Esophagus muscularis mucosa (tissue), 4 donors: ENCODE results near the gene TMSB15B. TPM values are rescaled to one million over a fixed set of nuclear protein-coding genes. Genes with fewer than 3 reads are reported as not detected.
"Not testable (repeated sequence)": the region's sequence is repeated elsewhere in the genome, so short reads cannot be mapped to it uniquely, and the experiment has no call there.

Experiments used
- DNase-seq: peaks from one replicate; pipeline ENCODE4 v3.0.0-alpha.2; 2017; ENCODE audit errors: extremely low spot score
- H3K27ac ChIP-seq, 4 donors: fragments of 200-600 bp; sonication (generic); replicated peaks in 1 of 4; 1 replicate in 3 of 4; 2 replicates in 1 of 4; pipeline ENCODE4 v1.5.1; 2016 to 2019; ENCODE audit warnings: mild to moderate bottlenecking in 1 of 4
- H3K27me3 ChIP-seq, 4 donors: fragments of 200-600 bp; sonication (generic); one replicate each; pipeline versions ENCODE4 v1.5.1 to v1.6.0; 2016 to 2019
- H3K36me3 ChIP-seq, 4 donors: fragments of 200-600 bp; sonication (generic); one replicate each; pipeline ENCODE4 v1.5.1; 2016 to 2019
- H3K4me1 ChIP-seq, 4 donors: fragments of 200-600 bp; sonication (generic); one replicate each; pipeline ENCODE4 v1.5.1; 2016 to 2019
- H3K4me3 ChIP-seq, 4 donors: fragments of 200-600 bp; sonication (generic); 1 replicate in 2 of 4; 2 replicates in 2 of 4; pipeline ENCODE4 v1.5.1; 2016 to 2019; ENCODE audit warnings: mild to moderate bottlenecking in 4 of 4, moderate library complexity in 1 of 4
- H3K9me3 ChIP-seq, 4 donors: fragments of 200-600 bp; sonication (generic); 1 replicate in 3 of 4; 2 replicates in 1 of 4; pipeline ENCODE4 v1.5.1; 2016 to 2019
- EP300 ChIP-seq: sonication (generic); formaldehyde crosslinking; IDR thresholded peaks from one replicate; pipeline ENCODE4 v1.6.1; 2017; ENCODE audit warnings: antibody characterized with exemption
- POLR2A ChIP-seq: fragments of 450-650 bp; IDR thresholded peaks from one replicate; pipeline ENCODE4 v1.6.1; 2017; ENCODE audit warnings: antibody characterized with exemption, moderate library complexity, mild to moderate bottlenecking, low read depth
- POLR2AphosphoS5 ChIP-seq, 2 donors: sonication (generic); formaldehyde crosslinking; IDR thresholded peaks; one replicate each; pipeline ENCODE4 v1.6.1; 2017; ENCODE audit warnings: antibody characterized with exemption in 2 of 2
- WGBS: methylation state at CpG from one replicate; pipeline ENCODE4 v1.1.5; 2018; 5-methylcytosine and 5-hydroxymethylcytosine counted together
- intact Hi-C: fragments of 100-400 bp; cut with DNase I; formaldehyde crosslinking; loops from one replicate; pipeline ENCODE4 v1.15.1; 2023
- total RNA-seq, 4 donors: library from RNA; depleted of rRNA; stranded (reverse); fragments of >200 nt; gene quantifications; one replicate each; pipeline versions ENCODE4 v1.1.0 to v1.2.1, GENCODE V29; 2016
- TF ChIP-seq, protein P1 (sequence below), 3 experiments: fragments of 200-600 bp in 2 of 3; fragments of 450-650 bp in 1 of 3; sonication (generic) in 2 of 3; IDR thresholded peaks; one replicate each; pipeline ENCODE4 v1.5.1; 2017 to 2019; ENCODE audit warnings: antibody characterized with exemption in 3 of 3, mild to moderate bottlenecking in 2 of 3, moderate library complexity in 1 of 3

TMSB15B gene
- total RNA-seq, 4 donors from 2014 or later: 3.6 to 10.8 (median 5.1) TPM

DNA sequence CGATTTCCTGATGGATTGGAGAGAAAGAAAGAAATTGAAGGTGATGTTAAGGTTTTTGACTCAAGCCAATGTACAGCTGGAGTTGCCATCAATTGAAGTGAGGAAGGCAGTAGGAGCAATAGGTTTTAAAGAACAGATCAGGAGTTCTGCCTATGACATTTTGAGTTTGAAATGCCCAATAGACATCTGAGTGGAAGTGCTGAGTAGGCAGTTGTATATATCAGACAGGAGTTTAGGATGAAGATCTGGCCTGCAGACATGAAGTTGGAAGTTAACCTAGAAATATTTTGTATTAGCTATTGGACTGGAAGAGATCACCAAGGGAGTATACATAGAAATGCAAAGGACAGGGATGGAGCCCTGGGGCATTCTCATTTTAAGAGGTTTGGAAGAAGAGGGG lies 12.9 kb upstream of the TMSB15B start:
- DNase-seq: no peak
- Histone ChIP-seq H3K27me3 (peaks cover 0 to 11% (median 0%) of the 10 kb centered on the region in 4 donors), H3K9me3 (no peaks in the 10 kb centered on the region), H3K36me3 (no peaks in the 10 kb centered on the region), H3K27ac (no peak overlapping the region), H3K4me3 (no peak overlapping the region), H3K4me1 (no peaks in the 10 kb centered on the region)
- WGBS: 61% methylated on average over 1 of the region's 1 CpG
- intact Hi-C loops: no loop called here
- no peak for TF ChIP-seq EP300
- TF ChIP-seq, protein P1, sequence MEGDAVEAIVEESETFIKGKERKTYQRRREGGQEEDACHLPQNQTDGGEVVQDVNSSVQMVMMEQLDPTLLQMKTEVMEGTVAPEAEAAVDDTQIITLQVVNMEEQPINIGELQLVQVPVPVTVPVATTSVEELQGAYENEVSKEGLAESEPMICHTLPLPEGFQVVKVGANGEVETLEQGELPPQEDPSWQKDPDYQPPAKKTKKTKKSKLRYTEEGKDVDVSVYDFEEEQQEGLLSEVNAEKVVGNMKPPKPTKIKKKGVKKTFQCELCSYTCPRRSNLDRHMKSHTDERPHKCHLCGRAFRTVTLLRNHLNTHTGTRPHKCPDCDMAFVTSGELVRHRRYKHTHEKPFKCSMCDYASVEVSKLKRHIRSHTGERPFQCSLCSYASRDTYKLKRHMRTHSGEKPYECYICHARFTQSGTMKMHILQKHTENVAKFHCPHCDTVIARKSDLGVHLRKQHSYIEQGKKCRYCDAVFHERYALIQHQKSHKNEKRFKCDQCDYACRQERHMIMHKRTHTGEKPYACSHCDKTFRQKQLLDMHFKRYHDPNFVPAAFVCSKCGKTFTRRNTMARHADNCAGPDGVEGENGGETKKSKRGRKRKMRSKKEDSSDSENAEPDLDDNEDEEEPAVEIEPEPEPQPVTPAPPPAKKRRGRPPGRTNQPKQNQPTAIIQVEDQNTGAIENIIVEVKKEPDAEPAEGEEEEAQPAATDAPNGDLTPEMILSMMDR (IDR thresholded peaks at IDR 0.05): no peak
- TF ChIP-seq POLR2AphosphoS5 (IDR thresholded peaks at IDR 0.05): no peak
- TF ChIP-seq POLR2A: no peak

DNA sequence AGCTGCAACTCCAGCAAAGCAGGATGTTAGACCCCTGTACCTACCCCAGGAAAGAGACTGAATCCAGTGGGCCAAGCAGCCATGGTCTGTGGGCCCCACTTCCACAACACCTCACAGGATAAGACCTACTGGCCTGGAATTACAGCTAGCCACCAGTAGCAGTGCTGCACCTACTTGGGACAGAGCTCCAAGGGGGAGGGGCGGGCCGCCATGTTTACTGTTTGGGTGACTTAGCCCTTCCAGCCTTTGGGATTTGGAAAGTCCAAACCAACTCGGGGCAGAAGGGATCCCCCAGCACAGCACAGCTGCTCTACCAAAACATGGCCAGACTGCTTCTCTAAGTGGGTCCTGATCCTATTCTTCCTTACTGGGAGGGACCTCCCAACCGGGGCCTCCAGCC lies 9.1 kb upstream of the TMSB15B start:
- Histone ChIP-seq H3K4me3 (no peak overlapping the region), H3K27me3 (peaks cover 0 to 4% (median 0%) of the 10 kb centered on the region in 4 donors), H3K9me3 (no peaks in the 10 kb centered on the region), H3K4me1 (no peaks in the 10 kb centered on the region), H3K27ac (no peak overlapping the region), H3K36me3 (no peaks in the 10 kb centered on the region)
- no peak for DNase-seq
- intact Hi-C loops: no loop called here
- WGBS: 42% methylated on average over 2 of the region's 4 CpGs
- TF ChIP-seq, protein P1 (IDR thresholded peaks at IDR 0.05): no peak
- no peak for TF ChIP-seq EP300
- TF ChIP-seq POLR2A: no peak
- TF ChIP-seq POLR2AphosphoS5 (IDR thresholded peaks at IDR 0.05): no peak

DNA sequence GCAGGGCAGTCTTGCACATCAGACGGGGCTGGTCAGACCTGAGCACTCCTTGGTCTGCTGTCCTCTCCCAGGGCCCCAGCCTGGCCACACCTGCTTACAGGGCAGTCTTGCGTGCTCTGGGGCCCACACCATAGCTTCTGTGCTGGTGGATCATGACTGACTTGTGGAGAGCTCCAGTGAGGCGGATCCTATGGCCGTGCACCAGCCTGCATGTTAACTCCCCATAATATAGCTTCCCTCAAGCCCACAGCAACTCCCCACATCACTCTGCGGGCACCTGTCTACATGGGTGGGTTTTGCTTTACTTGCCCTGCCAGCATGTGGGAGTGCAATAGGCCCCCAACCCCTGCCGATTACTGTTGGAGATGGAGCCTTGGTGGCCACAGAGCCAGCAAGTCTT lies 8.2 kb upstream of the TMSB15B start:
- Histone ChIP-seq H3K27me3 (peaks cover 0 to 4% (median 0%) of the 10 kb centered on the region in 4 donors), H3K36me3 (no peaks in the 10 kb centered on the region), H3K9me3 (no peaks in the 10 kb centered on the region), H3K4me3 (no peak overlapping the region), H3K4me1 (no peaks in the 10 kb centered on the region), H3K27ac (no peak overlapping the region)
- 95% methylated on average over 6 of the region's 6 CpGs for WGBS
- TF ChIP-seq, protein P1 (IDR thresholded peaks at IDR 0.05): no peak
- TF ChIP-seq EP300: no peak
- intact Hi-C loops: no loop called here
- no peak for DNase-seq

DNA sequence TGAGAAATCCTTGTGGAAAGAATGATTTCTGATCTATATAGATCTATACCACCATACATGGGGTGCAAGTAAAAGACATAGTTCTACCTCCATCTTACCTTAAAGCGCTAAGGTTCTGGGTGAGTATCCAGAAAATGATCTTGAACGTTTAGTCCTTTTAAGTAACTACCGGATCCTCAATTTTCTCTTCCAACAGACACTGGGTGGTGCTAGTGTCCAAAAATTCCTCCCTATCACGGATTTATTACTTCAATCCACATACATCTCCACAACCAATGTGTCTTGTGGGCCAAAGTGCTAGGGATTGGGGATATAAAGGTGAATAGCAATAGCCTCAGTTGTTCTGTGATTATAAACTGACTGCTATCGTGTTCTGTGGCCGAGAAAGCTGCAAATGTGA lies 1.8 kb upstream of the TMSB15B start:
- H3K27ac ChIP-seq, H3K27me3 ChIP-seq, H3K36me3 ChIP-seq, DNase-seq, intact Hi-C loops, H3K4me3 ChIP-seq, H3K4me1 ChIP-seq, H3K9me3 ChIP-seq: not testable (repeated sequence)
- WGBS: no CpG with 5 or more reads among the region's 6 CpGs

DNA sequence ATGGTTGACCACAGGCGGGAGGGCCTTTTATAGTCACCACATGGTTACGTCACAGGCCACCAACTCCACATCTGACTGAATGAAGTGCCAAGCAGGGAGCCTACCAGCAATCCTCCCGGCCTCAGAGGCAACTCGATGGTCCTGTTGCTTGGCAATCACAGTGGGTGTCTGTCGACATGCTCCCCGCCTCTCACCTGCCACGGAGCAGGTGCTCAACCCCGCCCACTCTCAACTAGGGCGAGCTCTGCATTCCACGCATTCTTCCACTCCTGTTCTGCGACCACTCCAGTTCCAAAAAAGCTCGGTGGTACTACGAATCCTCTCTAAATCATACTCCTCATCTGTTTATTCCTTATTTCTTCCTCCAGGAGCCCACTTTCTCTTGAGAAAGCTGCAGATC lies 21.1 kb downstream of the TMSB15B start:
- intact Hi-C loops: not testable (repeated sequence)
- no CpG with 5 or more reads among the region's 13 CpGs for WGBS

DNA sequence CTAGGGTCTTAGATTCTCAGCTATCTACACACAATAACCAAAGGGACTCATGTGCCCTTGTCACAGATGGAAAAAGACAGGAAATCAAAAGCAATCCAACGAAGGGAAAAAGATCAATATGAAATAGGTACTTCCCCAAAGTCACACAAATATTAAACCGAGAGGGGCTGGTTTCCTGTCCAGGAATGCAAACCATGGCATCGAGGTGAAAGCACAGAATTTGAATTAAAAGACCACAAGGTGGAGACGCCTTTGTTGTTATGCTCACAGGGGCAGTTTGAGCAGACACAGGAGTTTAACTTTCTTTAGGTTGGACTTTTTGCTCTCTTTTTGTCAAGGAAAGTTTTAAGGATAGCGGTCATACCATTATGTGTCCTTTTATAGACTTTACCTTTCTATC lies 36.8 kb downstream of the TMSB15B start:
- TF ChIP-seq POLR2A: no peak
- TF ChIP-seq, protein P1 (IDR thresholded peaks at IDR 0.05): no peak
- no peak for TF ChIP-seq EP300
- TF ChIP-seq POLR2AphosphoS5 (IDR thresholded peaks at IDR 0.05): no peak

More for the DNA sequence above, 21.1 kb downstream of the TMSB15B start:
- not testable (repeated sequence) for H3K27ac ChIP-seq, H3K9me3 ChIP-seq, H3K36me3 ChIP-seq, H3K27me3 ChIP-seq, DNase-seq, H3K4me1 ChIP-seq, H3K4me3 ChIP-seq

More for the DNA sequence above, 36.8 kb downstream of the TMSB15B start:
- Histone ChIP-seq H3K36me3 (no peaks in the 10 kb centered on the region), H3K27me3 (peaks cover 0 to under 1% (median 0%) of the 10 kb centered on the region in 4 donors), H3K4me1 (no peaks in the 10 kb centered on the region), H3K9me3 (no peaks in the 10 kb centered on the region), H3K4me3 (no peak overlapping the region), H3K27ac (no peak overlapping the region)
- intact Hi-C loops: no loop called here
- no peak for DNase-seq
- 48% methylated on average over 5 of the region's 5 CpGs for WGBS
